HT-29 (cell line): ENCODE data around the gene FAM20C. TPM values are rescaled to one million over a fixed set of nuclear protein-coding genes. Genes with fewer than 3 reads are reported as not detected.
"Not testable (repeated sequence)": the region's sequence is repeated elsewhere in the genome, so short reads cannot be mapped to it uniquely, and the experiment has no call there.

Source experiments
- DNase-seq: peaks from one replicate; pipeline ENCODE4 v3.0.0-alpha.2; 2015; ENCODE audit warnings: low spot score
- total RNA-seq: library from RNA; depleted of rRNA; stranded (reverse); fragments of >200 nt; shearing (Covaris generic); gene quantifications from 2 replicates; pipeline ENCODE4 v1.2.3, GENCODE V29; 2014

Gene FAM20C
- total RNA-seq, 1 experiment from 2014 or later, result not detected

- DNase-seq, result no peak
Observed at GRCh38 chr7:240887-241421, 48.6 kb downstream of the FAM20C start.

- no peak for DNase-seq
Observed at GRCh38 chr7:241513-241912, 49.1 kb downstream of the FAM20C start.

DNA sequence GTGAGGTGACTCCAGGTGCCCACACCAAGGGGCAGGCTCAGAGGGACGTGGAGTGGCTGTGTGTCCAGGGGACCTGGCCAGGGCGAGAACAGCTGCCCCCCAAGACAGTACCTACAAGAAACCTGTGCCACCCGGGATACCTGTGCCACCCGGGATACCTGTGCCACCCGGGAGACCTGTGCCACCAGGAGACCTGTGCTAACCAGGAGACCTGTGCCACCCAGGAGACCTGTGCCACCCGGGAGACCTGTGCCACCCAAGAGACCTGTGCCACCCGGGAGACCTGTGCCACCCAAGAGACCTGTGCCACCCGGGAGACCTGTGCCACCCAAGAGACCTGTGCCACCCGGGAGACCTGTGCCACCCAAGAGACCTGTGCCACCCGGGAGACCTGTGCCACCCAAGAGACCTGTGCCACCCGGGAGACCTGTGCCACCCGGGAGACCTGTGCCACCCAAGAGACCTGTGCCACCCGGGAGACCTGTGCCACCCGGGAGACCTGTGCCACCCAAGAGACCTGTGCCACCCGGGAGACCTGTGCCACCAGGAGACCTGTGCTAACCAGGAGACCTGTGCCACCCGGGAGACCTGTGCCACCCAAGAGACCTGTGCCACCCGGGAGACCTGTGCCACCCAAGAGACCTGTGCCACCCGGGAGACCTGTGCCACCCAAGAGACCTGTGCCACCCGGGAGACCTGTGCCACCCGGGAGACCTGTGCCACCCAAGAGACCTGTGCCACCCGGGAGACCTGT is 50.6 kb downstream of the FAM20C start:
- DNase-seq, result not testable (repeated sequence)

DNA sequence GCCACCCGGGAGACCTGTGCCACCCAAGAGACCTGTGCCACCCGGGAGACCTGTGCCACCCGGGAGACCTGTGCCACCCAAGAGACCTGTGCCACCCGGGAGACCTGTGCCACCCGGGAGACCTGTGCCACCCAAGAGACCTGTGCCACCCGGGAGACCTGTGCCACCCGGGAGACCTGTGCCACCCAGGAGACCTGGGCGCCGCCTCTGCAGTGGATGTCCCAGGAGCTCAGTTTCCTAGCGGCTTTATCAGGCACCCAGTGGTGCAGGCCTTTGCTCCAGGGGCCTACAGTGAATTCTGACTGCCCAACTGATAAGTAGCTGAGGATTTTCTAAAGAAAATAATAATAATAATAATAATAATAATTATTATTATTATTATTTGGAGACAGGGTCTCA is 51.2 kb downstream of the FAM20C start:
- DNase-seq, result not testable (repeated sequence)

DNA sequence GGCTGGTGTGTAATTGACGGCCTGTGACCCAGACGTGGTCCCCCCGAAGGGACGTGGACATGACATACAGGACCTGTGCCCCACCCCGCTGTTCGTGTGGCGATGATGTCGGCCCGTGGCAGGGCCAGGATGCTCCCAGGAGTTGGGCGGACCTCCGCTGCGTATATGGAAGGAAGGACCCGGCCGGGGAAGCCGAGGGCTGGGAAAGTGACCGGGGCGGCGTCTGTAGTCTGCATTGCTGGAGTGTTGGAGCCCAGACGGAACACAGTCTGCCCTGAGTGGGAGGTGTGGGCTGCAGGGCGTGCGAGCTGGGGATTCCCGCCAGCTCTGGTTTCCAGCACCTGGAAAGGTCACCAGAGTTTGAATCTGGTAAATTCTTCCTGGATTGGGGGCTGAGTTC is 52.6 kb downstream of the FAM20C start:
- DNase-seq, result no peak

DNA sequence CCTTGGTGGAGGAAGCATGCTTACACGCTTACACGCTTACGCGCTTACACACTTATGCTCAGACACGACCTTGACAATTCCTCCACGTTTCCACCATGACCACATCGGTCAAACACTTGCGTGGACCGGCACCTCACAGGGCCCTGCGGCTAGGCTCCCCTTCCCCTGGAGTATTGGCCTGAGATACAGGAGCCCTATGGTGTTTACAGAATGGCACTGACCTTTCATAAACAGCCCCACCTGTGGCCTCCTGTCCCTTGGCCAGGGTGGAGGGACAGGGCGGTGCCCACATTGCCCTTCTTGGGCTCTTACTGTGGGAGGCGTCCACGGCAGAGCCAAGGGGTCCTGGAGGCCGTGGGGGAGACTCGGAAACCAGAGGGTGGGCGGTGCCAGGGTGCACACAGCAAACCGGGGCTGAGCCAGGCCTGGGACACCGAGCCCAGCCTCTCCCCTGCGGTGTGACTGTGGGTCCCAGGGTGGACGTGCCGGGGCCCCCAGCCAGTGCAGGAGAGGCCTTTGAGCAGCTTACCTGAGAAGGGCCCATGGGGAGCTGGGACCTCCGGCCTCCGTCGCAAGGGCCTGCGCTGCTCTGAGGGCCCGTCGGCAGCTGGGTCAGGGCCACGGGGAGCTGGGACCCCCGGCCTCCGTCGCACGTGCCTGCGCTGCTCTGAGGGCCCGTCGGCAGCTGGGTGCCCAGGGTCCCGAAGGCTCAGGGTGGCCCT is 53.4 kb downstream of the FAM20C start:
- no peak for DNase-seq

DNA sequence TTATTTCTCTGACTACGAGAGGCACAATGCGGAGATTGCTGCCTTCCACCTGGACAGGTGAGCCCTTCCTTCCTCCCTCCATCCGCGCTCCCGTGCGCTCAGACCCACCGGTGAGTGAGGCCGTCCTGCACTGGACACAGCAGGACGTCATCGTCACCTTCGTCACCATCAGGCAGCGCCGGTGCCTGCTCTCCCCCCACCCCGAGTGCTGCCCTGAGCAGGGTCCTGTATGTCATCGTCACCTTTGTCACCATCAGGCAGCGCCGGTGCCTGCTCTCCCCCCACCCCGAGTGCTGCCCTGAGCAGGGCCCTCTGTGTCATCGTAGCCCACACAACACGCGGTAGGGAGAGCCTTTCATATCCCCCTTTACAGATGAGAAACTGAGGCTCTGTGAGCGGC is 54.1 kb downstream of the FAM20C start:
- DNase-seq, result no peak

GRCh38 chr7:247181-247580 is 54.8 kb downstream of the FAM20C start:
- no peak for DNase-seq

DNA sequence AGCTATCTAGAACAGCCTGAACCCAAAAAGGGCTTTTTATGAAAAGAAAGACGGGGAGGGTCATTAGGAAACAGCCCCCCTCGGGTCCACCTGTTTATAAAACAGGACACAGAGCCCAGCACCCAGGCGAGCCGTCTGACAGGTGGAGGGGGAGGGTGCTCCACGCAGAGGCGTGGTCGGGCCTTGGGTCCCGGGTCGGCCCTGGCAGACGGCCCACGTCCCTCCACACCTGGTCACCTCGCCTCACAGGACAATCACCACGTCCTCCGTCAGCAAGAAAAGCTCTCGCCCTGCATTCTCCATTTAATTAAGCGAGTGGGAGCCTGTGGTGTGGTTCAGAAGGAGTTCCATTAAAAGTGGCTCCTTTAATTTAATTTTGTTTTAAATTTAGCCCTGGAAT is 55.3 kb downstream of the FAM20C start:
- DNase-seq, result no peak

GRCh38 chr7:248732-249435 is 56.5 kb downstream of the FAM20C start:
- no peak for DNase-seq

GRCh38 chr7:249989-250388 is 57.6 kb downstream of the FAM20C start:
- DNase-seq, result no peak

DNA sequence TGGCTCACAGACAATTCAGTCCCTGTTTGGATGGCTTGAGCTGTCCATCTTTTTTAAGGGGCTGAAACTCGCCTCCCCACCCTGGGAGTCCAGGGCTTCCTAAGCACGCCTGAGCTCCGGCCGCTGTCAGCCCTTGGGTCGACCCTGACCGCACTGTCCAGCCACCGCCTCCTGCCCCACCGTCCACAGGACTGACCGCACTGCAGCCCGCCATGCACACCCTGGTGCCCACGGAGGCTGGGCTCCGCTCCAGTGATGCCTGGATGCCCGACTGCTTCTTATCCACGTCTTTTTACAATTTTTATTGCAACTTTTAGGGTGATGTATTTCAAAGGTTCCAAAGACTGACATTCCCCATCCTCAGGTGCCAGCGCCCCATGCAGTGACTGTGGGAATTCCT is 58.2 kb downstream of the FAM20C start:
- DNase-seq, result no peak

DNA sequence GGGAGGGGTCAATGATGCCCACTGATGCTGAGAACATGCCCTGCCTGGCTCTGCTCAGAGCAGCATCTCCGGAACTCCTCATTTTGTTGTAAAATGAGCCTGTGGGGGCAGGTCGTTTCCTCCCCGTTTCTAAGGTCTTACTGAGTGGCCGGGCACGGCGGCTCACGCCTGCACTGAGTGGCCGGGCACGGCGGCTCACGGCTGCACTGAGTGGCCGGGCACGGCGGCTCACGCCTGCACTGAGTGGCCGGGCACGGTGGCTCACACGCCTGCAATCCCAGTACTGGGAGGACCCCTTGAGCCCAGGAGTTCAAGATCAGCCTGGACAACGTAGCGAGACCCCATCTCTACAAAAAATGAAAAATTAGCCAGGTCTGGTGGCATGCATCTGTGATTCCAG is 58.6 kb downstream of the FAM20C start:
- no peak for DNase-seq

DNA sequence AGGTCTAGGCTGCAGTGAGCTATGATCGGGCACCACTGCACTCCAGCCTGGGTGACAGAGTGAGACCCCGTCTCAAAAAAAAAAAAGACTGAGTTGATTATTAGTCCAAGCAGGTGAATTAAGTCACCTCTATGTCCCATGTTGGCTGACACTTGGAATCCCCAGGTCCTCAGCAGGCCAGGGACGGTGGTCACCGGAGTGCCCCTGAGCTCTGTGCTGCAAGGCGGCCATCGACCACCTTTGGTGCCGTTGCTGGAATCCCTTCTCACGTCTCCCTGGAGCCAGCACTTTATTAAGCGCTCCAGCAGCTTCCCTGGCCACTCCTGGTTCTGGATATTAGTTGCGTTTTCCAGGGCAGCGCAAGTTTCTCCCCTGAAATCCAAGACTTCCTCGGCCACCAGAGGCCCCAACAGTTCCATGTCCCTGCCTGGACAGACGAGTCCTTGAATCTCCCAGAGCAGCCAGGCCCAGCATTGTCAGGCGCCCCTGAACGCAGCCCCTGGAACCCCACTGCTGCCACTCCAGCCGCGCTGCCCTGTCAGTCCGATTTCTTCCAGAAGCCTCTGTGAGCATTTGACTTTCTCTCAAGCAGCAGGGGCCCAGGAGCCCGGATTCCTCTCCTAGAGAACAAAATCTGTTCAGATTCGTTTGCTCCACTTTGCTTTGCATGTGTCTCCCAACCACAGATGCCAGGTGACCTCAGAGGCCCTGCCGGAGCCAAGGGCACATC is 59.2 kb downstream of the FAM20C start:
- no peak for DNase-seq

DNA sequence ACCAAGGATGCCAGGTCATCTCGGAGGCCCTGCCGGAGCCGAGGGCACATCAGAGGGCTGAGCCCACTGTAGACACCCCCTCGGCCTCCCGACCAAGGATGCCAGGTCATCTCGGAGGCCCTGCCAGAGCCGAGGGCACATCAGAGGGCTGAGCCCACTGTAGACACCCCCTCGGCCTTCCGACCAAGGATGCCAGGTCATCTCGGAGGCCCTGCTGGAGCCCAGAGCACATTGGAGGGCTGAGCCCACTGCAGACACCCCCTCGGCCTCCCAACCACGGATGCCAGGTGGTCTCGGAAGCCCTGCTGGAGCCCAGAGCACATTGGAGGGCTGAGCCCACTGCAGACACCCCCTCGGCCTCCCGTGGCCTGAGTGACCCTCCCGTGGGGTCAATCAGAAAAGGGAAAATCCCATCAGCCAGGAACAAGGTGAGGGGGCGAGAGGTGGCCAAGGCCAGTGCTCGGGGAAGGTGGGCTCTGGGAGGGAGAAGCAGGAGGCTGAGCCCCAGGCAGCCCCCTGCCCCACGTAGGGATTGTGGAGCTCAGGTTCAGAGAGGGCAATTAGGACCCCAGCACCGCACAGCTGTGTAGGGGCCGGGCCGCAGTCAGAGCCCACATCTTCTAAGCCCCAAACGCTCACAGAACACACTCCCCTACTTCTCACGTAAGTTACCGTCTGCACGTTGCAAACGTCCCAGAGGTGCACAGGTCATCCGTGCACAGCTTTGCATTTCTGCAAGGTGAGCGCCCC is 60.0 kb downstream of the FAM20C start:
- no peak for DNase-seq

DNA sequence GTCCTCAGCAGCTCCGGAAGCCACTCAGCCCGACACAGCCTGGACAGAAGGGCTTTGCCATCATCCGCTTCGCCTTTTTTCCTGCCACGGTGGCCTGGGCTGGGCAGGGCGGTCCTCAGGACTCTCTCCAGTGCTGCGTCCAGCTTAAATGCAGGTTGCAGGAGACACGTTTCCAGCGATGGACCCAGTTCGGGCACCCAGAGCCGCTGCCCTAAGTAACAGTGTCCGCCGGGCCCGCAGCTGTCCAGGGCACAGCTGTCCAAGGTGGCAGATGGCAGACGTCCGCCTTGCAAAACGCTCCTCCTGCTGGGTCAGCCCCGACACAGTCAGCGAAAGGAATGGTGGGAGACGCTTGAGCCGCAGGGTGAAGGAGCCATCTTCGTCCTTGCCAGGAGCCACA is 60.6 kb downstream of the FAM20C start:
- DNase-seq, result no peak

DNA sequence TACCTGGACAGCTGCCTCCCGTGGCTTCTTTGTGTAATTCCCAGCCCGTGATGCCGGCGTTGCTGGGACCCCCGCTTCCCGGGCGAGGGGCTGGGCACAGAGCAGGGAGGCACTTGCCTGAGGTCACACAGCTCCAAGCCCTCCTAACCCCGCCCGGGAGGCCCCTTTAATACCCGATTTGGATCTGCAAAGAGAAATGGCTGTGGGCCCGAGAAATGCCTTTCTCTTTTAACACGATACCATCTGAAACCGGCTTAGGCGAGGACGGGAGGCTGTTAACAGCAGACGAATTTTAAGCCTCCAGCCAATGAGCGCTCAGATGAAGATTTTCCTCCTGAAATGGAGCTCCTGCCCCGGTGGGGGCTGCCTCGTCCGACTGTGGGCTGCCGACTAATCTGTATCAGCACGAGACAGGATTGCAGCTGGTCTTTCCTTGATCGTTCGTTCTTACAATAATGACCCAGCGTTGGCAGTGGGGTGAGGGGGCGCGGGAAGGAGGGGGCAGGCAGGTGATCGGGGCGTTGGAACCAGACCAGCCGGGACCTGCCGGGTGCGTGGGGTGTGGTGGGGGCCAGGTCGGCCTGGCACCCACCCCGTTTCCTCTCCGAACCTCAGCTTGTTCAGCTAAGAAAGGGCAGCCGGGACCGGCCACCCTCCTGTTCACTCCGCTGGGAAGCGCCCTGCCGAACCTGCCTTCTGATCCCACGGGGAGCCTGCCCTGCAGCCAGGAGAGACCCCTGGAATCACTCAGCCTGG is 61.4 kb downstream of the FAM20C start:
- no peak for DNase-seq

GRCh38 chr7:254337-255037 is 62.1 kb downstream of the FAM20C start:
- DNase-seq, result no peak

DNA sequence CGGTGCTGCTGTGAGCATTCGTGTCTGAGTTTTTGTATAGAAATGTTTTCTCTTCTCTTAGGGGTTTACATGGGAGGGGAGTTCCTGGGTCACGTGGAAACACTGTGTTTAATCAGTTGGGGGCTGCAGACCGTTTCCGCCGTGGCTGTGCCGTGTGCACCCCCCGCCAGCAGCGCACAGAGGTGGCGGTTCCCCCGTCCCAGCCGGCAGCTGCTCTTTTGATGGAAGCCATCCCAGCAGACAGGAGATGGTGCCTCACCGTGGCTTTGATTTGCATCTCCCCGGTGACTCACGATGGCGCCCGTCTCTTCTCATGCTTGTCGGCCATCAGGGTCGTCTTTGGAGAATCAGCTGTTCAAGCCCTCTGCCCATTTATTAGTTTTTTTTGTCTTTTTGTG is 62.7 kb downstream of the FAM20C start:
- no peak for DNase-seq
